ENCODE data around the gene ATG2B.

Gene ATG2B

GRCh38 chr14:96268431-96269358 is 94.4 kb downstream of the ATG2B start:
- DNase-seq (ENCODE audit: low read depth): peak; percentile 94
- no peak overlapping the region for H3K4me3 ChIP-seq (ENCODE audit: low read length)
- TF ChIP-seq CTCF (conservative IDR thresholded peaks at IDR 0.05; ENCODE audit: low read length): no peak

- no peak for DNase-seq (ENCODE audit: low read depth)
- H3K4me3 ChIP-seq (ENCODE audit: low read length): no peak overlapping the region
- no peak for TF ChIP-seq CTCF (conservative IDR thresholded peaks at IDR 0.05; ENCODE audit: low read length)
Observed at GRCh38 chr14:96267916-96268315, 95.2 kb downstream of the ATG2B start.

- no peak for TF ChIP-seq CTCF (conservative IDR thresholded peaks at IDR 0.05; ENCODE audit: low read length)
- DNase-seq (ENCODE audit: low read depth): peak; percentile 82
- H3K4me3 ChIP-seq (ENCODE audit: low read length): no peak overlapping the region
Observed at GRCh38 chr14:96267336-96267735, 95.8 kb downstream of the ATG2B start.

- no peak overlapping the region for H3K4me3 ChIP-seq (ENCODE audit: low read length)
- TF ChIP-seq CTCF (conservative IDR thresholded peaks at IDR 0.05; ENCODE audit: low read length): no peak
- DNase-seq (ENCODE audit: low read depth): no peak
Observed at GRCh38 chr14:96265383-96266095, 97.6 kb downstream of the ATG2B start.

GRCh38 chr14:96264853-96265252 is 98.3 kb downstream of the ATG2B start:
- peak; percentile 52 for DNase-seq (ENCODE audit: low read depth)
- no peak overlapping the region for H3K4me3 ChIP-seq (ENCODE audit: low read length)
- TF ChIP-seq CTCF (conservative IDR thresholded peaks at IDR 0.05; ENCODE audit: low read length): peak; percentile 66

- DNase-seq (ENCODE audit: low read depth): no peak
- no peak overlapping the region for H3K4me3 ChIP-seq (ENCODE audit: low read length)
- TF ChIP-seq CTCF (conservative IDR thresholded peaks at IDR 0.05; ENCODE audit: low read length): no peak
Observed at GRCh38 chr14:96264200-96264553, 99.0 kb downstream of the ATG2B start.

Data from AG10803 (cell line).